ENCODE results near the gene SNX32. TPM values are rescaled to one million over a fixed set of nuclear protein-coding genes. Genes with fewer than 3 reads are reported as not detected.

Gene SNX32
- total RNA-seq (2022; extraction: Qiagen RNA extraction), result 0.06 to 0.11 TPM (median 0.08 TPM) in 3 of 5 replicates, not detected in the others

DNA sequence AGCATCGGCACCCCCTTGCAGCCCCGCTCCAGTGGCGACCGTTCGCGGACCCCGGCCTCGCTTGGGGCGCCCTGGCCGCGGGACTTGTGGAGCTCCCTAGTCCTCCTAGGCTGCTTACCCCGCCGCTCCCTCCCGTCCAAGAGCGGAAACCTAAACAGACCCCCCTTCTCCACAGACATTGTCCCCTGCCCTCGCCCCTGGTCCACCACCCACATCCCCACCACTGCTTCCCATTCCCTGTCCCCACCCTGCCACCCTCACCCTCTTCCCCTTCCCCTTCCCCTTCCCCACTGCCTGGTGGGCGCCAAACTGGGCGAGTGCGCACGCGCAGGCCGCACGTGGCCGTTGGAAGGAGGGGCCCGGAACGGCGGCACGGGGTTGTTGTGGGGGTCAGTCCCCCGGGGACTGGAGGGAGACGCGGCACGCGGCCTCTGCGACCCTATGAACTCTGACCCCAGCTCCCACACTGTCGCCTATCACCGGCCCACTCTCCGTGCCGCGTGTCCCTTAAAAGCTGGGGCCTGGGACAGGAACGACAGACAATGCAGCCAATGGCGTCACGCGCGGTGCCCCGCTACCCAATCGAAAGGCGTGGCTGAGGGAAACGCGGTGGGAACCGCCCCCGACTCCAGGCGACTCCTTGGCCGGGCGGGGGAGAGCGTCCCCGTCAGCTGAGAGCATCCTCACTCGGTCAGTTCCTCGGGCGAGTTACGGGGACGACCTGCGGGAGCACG is at the start of gene SNX32:
Gene SNX32, plus strand, starts transcription at position 667 of the 734 bp plus-strand sequence. CDS start 103 bp downstream, outside the sequence.

DNA sequence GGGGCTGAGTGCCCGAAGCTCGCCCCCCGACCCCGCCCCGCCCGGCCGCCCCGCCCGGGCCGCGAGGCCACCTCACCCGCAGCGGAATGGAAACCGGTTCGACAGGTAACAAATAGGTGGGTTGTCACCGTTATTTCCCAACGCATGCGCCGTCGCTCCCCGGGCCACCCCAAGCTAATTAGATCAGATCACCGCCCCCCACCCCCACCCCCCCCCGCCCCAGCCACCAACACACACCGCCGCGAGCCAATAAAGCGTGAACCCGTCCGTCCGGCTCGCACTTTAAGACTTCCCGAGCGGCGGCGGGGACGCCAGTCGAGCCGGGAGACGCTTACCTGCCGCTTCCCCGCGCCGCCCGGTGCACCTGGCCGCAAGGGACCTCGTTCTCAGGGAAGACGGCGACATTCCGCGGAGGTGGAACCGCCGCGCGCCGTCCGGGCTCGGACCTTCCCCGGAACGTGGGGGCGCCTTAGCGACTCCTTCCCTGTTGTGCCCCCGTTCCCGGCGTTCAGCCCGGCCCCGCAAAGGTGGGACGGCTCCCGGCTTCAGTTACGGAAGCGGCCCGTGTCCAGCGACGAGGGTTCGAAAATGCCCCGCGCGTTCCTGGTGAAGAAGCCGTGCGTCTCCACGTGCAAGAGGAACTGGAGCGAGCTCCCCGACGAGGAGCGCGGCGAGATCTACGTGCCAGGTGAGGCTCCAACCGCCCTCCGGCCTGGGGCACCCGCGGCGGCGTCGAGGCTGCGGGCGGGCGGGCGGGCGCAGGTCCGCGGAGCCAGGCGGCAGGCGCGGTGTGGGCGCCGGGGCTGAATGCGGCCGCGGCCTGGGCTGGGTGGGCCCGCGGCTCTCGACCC is 46.8 kb upstream of the SNX32 start, which contains the start of gene OVOL1:
Gene OVOL1, plus strand, starts transcription at position 278 of the 851 bp plus-strand sequence. Its CDS starts 311 bp downstream, at position 589.

DNA sequence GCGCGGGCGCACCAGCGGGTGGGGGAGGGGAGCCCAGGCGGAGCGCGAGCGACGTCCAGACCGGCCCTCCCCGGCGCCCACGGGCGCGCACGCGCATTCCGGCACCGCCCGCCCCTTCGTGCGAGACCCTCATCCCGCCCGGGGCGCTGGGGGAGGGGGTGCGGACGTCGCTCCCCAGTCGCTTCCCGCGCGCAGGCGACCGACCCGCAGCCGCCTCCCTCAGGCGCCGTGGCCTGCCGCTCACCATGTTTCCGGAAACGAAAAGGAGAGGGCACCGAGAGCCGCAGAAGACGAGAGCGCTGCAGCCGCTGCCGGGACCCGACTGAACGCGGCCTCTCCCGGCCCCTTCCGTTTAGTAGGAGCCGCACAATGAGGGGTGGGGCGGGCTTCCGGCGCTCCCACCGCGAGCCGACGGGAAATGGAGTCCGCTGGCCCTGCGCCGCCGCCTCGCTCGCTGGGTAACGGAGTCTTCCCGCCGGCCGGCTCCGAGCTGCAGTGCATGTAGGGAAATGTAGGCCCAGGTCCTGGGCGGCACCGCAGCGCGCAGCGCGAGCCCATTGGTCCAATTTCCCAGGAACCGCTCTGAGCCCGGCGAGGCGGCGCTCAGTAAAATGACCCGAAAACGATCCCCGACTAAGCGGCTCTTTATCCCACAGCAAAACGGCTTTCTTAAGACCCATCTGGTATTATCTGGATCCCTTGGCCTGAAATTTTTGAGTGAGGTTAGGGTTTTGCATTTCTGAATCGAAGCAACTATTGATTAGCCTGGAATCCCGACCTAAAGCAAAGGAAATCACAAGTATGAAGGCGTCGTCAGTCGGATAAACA is 24.3 kb downstream of the SNX32 start, which contains the start of gene CFL1:
Gene CFL1, minus strand, starts transcription at position 328 of the 828 bp plus-strand sequence. Its CDS starts 81 bp downstream, at position 247.

DNA sequence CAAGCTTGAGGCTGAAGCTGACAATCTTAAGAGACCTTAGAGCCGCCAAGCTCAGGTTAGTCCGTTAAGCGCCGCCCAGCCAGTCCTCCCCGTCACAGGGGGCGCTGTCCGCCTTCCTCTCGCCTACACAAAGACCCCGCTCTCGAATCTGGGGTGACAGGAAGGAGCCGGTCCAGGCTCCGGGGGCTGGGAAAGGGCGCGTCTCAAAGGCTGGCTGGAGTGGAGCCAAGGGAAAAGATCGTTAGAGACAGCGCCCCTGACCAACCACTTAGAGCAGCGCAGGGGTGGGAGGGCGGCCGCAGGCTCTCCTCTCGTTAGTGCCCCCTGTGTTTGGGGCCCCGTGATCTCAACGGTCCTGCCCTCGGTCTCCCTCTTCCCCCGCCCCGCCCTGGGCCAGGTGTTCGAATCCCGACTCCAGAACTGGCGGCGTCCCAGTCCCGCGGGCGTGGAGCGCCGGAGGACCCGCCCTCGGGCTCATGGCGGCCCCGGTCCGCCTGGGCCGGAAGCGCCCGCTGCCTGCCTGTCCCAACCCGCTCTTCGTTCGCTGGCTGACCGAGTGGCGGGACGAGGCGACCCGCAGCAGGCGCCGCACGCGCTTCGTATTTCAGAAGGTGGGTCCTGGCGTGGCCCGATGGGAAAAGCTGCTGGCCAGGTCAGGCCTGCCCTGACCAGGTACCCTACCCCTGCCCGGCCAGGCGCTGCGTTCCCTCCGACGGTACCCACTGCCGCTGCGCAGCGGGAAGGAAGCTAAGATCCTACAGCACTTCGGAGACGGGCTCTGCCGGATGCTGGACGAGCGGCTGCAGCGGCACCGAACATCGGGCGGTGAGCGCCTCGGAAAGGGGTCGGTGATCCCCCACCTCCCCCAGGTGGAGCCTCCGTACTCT is 26.8 kb downstream of the SNX32 start, which contains the start of gene MUS81:
Gene MUS81, plus strand, starts transcription at position 156 of the 887 bp plus-strand sequence. Its CDS starts 321 bp downstream, at position 477.

DNA sequence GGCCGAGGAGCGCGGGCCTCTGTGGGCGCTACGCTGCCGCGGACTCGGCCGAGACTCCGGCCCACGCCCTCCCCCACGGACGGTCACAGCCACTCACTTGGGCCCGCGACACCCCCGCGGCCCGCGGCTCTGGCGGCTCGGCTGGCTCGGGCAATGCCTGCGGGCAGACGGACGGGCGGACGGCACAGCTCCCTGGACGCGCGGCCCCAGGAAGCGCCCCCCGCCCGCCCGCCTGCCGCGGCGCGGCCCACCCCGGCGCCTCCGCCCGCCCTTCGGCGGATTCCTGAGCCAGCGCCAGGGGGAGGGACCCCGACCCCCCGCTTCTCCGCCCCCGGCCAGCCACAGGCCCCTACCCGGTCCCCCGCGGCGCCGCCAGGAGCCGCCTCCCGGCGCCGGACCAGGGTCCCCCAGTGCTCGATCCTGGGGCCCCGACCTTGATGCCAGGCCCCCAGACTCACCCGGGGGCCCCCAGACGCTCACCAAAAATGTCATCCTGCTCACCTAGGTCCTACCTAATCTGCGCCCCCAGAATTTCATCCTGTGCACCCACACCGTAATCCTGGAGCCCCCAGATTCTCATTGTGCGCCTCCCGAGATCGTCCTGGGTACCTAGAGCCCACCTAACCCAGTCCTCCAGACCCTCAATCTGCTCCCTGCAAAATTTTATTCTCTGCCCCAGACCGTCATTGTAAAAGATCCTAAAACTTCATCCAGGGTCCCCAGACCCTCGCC is 39.0 kb downstream of the SNX32 start, which contains the start of gene EFEMP2:
Gene EFEMP2, minus strand, starts transcription at position 215 of the 732 bp plus-strand sequence. CDS start 446 bp downstream, outside the sequence.

DNA sequence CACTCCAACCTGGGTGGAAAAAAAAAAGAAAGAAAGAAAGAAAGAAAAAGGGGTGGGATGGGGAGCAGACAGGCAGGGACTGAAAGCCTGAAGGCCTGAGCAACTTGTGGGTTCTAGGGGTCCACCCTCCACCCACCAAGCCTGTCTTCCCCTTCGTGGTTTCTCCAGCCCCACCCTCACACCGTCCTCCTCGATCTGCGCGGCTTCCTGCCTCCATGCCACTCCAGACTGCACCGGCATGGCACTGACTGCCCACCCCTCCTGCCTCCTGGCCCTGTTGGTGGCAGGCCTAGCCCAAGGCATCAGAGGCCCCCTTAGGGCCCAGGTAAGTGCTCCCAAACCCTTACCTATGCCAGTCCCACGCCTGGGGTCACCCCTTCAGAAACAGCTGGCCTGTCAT is 45.9 kb downstream of the SNX32 start, which contains the start of gene CTSW:
Gene CTSW, plus strand, starts transcription at position 221 of the 400 bp plus-strand sequence. Its CDS starts 18 bp downstream, at position 239.

DNA sequence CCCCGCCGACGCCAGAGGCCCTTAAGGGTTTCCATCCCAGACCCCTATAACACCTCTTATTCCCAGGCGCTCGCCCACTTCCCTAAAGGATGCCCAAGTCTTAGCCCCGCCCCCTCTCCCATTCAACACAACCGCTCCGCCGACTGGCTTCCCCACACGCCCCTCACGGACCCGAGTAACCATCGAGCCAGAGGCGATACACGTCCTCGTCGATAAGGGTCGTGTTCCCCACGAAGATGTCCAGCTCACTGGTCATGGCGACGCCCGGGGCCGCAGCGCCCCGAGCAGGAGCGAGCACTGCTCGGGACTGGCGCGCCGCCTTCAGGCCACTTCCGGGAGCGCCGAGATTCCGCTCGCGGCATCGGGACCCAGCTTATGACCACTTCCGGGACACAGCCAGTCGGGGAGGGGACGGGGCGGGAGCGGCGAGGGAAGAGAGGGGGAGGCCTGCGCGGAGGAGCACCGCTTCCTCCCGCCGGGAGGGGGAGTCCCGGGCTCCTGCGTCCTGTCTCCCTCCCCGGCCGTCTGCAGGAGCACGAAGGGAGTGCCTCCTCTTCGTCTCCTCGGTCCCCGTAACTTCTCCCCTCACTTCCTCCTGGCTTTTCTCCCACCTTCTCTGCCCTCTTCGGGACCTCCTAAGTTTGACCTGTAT is 54.5 kb downstream of the SNX32 start, which contains the start of gene FIBP:
Gene FIBP, minus strand, starts transcription at position 309 of the 652 bp plus-strand sequence. Its CDS starts 53 bp downstream, at position 256.

DNA sequence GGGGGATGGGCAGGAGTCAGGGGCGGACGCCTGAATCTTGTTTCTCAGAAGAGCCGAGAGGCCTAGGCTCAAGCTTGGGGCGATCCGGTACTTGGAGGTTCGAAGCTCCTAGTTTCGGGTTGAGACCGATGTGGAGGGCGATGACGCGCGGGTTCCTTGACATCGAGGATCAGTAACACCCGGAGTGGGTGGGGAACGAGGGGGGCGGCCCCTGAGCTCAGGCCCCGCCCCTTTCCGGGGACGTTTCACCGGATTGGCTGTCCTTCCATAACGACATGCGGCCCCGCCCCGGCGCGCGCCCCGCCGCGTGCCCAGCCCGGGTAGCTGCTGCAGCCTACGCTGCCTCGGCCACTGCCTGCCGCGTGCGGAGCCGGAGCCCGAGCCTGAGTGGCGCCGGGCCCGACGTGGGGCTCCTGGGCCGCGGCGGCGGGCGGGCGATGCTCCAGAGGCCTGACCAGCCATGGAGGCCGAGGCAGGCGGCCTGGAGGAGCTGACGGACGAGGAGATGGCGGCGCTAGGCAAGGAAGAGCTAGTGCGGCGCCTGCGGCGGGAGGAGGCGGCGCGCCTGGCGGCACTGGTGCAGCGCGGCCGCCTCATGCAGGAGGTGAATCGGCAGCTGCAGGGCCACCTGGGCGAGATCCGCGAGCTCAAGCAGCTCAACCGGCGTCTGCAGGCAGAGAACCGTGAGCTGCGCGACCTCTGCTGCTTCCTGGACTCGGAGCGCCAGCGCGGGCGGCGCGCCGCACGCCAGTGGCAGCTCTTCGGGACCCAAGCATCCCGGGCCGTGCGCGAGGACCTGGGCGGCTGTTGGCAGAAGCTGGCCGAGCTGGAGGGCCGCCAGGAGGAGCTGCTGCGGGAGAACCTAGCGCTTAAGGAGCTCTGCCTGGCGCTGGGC is 56.8 kb downstream of the SNX32 start, which contains the start of gene CCDC85B:
Gene CCDC85B, plus strand, starts transcription at position 350 of the 895 bp plus-strand sequence. Its CDS starts 111 bp downstream, at position 461.

DNA sequence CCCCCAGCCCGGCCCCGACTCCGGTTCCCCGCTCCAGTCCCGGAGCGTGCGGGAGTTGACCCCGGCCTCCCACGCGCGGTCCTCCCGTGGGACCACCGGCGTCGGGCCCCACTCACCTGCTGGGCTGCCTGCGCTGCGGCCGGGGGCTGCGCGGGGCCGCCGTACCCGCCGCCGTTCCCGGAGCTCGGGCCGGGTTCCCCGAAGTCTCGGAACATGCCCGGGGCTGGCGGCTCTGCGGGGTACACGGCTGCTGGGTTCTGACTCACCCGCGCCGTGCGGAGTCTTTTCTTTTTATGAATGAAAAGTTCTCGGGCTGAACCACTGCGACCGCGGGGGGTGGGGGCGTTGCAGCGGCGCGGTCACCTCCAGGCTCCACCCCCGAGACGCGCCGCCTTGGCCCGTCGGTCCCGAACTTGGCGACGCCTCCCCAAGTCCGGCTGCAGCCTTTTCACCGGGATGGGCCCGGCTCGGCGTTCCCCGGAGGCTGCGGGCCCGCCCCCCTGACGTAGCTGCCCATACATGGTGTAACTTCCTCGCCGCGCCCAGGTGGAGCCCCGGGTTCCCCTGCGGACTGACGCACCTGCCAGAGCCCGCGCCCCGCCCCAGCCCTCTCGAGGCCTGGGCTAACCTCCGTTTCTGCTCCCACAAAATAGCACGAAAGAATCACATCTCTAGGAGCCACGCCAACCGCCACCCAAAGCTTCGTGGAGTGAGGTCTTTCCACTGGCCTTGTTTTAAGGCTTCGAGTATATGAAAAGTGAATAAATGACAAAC is 66.5 kb downstream of the SNX32 start, which contains the start of gene FOSL1:
Gene FOSL1, minus strand, starts transcription at position 264 of the 774 bp plus-strand sequence. Its CDS starts 49 bp downstream, at position 215.

Other genes starting within 250 kb of the SNX32 start
- gene KCNK7, start 238.2 kb upstream of the SNX32 start, total RNA-seq (2022; extraction: Qiagen RNA extraction), result 0.08 to 0.93 TPM (median 0.78 TPM) in 5 replicates
- 40.5 to 47.5 TPM (median 45.0 TPM) in 5 replicates for gene MAP3K11, start 219.7 kb upstream of the SNX32 start, total RNA-seq (2022; extraction: Qiagen RNA extraction)
- 31.4 to 36.0 TPM (median 32.1 TPM) in 5 replicates for gene PCNX3, start 218.2 kb upstream of the SNX32 start, total RNA-seq (2022; extraction: Qiagen RNA extraction)
- 12.9 to 19.7 TPM (median 16.4 TPM) in 5 replicates for gene SIPA1, start 195.9 kb upstream of the SNX32 start, total RNA-seq (2022; extraction: Qiagen RNA extraction)
- 66.4 to 76.8 TPM (median 74.4 TPM) in 5 replicates for gene RELA, start 171.0 kb upstream of the SNX32 start, total RNA-seq (2022; extraction: Qiagen RNA extraction)
- 41.2 to 52.5 TPM (median 50.4 TPM) in 5 replicates for gene KAT5, start 121.7 kb upstream of the SNX32 start, total RNA-seq (2022; extraction: Qiagen RNA extraction)
- gene RNASEH2C, start 113.2 kb upstream of the SNX32 start, total RNA-seq (2022; extraction: Qiagen RNA extraction), result 23.6 to 51.8 TPM (median 47.4 TPM) in 5 replicates
- gene AP5B1, start 53.0 kb upstream of the SNX32 start, total RNA-seq (2022; extraction: Qiagen RNA extraction), result 8.5 to 11.9 TPM (median 10.8 TPM) in 5 replicates
- 0.03 to 0.13 TPM (median 0.08 TPM) in 3 of 5 replicates, not detected in the others for gene OVOL1, start 46.9 kb upstream of the SNX32 start, total RNA-seq (2022; extraction: Qiagen RNA extraction)
- gene CFL1, start 24.2 kb downstream of the SNX32 start, total RNA-seq (2022; extraction: Qiagen RNA extraction), result 1,998 to 2,345 TPM (median 2,265 TPM) in 5 replicates
- gene MUS81, start 26.5 kb downstream of the SNX32 start, total RNA-seq (2022; extraction: Qiagen RNA extraction), result 24.8 to 34.3 TPM (median 33.8 TPM) in 5 replicates
- 0.78 to 1.3 TPM (median 0.94 TPM) in 5 replicates for gene EFEMP2, start 38.8 kb downstream of the SNX32 start, total RNA-seq (2022; extraction: Qiagen RNA extraction)
- gene CTSW, start 45.9 kb downstream of the SNX32 start, total RNA-seq (2022; extraction: Qiagen RNA extraction), result 0.06 to 0.13 TPM (median 0.09 TPM) in 3 of 5 replicates, not detected in the others
- gene FIBP, start 54.5 kb downstream of the SNX32 start, total RNA-seq (2022; extraction: Qiagen RNA extraction), result 70.0 to 85.8 TPM (median 82.0 TPM) in 5 replicates
- gene CCDC85B, start 56.7 kb downstream of the SNX32 start, total RNA-seq (2022; extraction: Qiagen RNA extraction), result 18.2 to 42.2 TPM (median 39.0 TPM) in 5 replicates
- gene FOSL1, start 66.4 kb downstream of the SNX32 start, total RNA-seq (2022; extraction: Qiagen RNA extraction), result 97.6 to 169 TPM (median 123 TPM) in 5 replicates
- gene C11orf68, start 85.1 kb downstream of the SNX32 start, total RNA-seq (2022; extraction: Qiagen RNA extraction), result 36.2 to 49.2 TPM (median 42.8 TPM) in 5 replicates
- gene DRAP1, start 85.5 kb downstream of the SNX32 start, total RNA-seq (2022; extraction: Qiagen RNA extraction), result 154 to 246 TPM (median 196 TPM) in 5 replicates
- gene TSGA10IP, start 111.5 kb downstream of the SNX32 start, total RNA-seq (2022; extraction: Qiagen RNA extraction), result not detected in 5 replicates
- 43.5 to 63.3 TPM (median 54.0 TPM) in 5 replicates for gene SART1, start 127.8 kb downstream of the SNX32 start, total RNA-seq (2022; extraction: Qiagen RNA extraction)
- 36.3 to 54.2 TPM (median 37.8 TPM) in 5 replicates for gene EIF1AD, start 168.2 kb downstream of the SNX32 start, total RNA-seq (2022; extraction: Qiagen RNA extraction)
- gene BANF1, start 168.5 kb downstream of the SNX32 start, total RNA-seq (2022; extraction: Qiagen RNA extraction), result 350 to 491 TPM (median 479 TPM) in 5 replicates
- gene CST6, start 178.0 kb downstream of the SNX32 start, total RNA-seq (2022; extraction: Qiagen RNA extraction), result not detected in 5 replicates
- gene CATSPER1, start 192.5 kb downstream of the SNX32 start, total RNA-seq (2022; extraction: Qiagen RNA extraction), result 0.98 to 1.4 TPM (median 1.3 TPM) in 5 replicates
- gene GAL3ST3, start 215.2 kb downstream of the SNX32 start, total RNA-seq (2022; extraction: Qiagen RNA extraction), result not detected in 5 replicates
- 162 to 202 TPM (median 169 TPM) in 5 replicates for gene SF3B2, start 218.4 kb downstream of the SNX32 start, total RNA-seq (2022; extraction: Qiagen RNA extraction)
- 57.6 to 92.8 TPM (median 81.4 TPM) in 5 replicates for gene PACS1, start 236.3 kb downstream of the SNX32 start, total RNA-seq (2022; extraction: Qiagen RNA extraction)